Peyer's patch (tissue), 4 donors: ENCODE measurements around the gene DCAF6.

Experiments used
- CTCF ChIP-seq, 6 experiments: fragments of 450-650 bp in 4 of 6; fragments of 200-600 bp in 2 of 6; sonication (generic) in 1 of 6; IDR thresholded peaks; one replicate each; pipeline ENCODE4 v1.5.1; 2017 to 2019; ENCODE audit warnings: antibody characterized with exemption in 6 of 6, mild to moderate bottlenecking in 3 of 6, moderate library complexity in 1 of 6
- POLR2A ChIP-seq, 2 donors: fragments of 450-650 bp; IDR thresholded peaks; one replicate each; pipeline ENCODE4 v1.5.1; 2017; ENCODE audit warnings: antibody characterized with exemption in 2 of 2, mild to moderate bottlenecking in 2 of 2, moderate library complexity in 2 of 2

- no peak for TF ChIP-seq CTCF (IDR thresholded peaks at IDR 0.05)
- TF ChIP-seq POLR2A (IDR thresholded peaks at IDR 0.05): no peak
Observed at GRCh38 chr1:168091063-168091462, 154.6 kb downstream of the DCAF6 start.
